HG03025 (cell line): Measurements from ENCODE around the gene FAR2.
"Not testable (repeated sequence)": the region's sequence is repeated elsewhere in the genome, so short reads cannot be mapped to it uniquely, and the experiment has no call there.

Experiments
- ATAC-seq: cut with Tn5 transposase; IDR thresholded peaks from one replicate; pipeline ENCODE4 v1.9.1; 2021; ENCODE audit warnings: mild to moderate bottlenecking, moderate library complexity; ENCODE audit not compliant: unreplicated experiment, low FRiP score

Gene FAR2

DNA sequence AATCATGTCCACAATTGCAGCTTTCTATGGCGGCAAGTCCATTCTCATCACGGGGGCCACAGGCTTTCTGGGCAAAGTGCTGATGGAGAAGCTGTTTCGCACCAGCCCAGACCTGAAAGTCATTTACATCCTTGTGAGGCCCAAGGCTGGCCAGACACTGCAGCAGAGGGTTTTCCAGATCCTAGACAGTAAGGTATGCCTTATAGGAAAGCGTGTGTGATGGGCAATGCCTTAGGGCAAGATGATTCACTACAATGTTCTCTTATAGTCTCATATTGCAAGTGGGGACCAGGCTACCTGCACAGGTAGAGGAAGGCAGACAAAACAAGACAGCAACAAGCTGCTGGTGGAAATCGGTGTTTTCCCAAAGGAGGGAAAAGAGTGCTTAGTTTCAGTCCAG, 121.4 kb downstream of the FAR2 start:
- no peak for ATAC-seq

DNA sequence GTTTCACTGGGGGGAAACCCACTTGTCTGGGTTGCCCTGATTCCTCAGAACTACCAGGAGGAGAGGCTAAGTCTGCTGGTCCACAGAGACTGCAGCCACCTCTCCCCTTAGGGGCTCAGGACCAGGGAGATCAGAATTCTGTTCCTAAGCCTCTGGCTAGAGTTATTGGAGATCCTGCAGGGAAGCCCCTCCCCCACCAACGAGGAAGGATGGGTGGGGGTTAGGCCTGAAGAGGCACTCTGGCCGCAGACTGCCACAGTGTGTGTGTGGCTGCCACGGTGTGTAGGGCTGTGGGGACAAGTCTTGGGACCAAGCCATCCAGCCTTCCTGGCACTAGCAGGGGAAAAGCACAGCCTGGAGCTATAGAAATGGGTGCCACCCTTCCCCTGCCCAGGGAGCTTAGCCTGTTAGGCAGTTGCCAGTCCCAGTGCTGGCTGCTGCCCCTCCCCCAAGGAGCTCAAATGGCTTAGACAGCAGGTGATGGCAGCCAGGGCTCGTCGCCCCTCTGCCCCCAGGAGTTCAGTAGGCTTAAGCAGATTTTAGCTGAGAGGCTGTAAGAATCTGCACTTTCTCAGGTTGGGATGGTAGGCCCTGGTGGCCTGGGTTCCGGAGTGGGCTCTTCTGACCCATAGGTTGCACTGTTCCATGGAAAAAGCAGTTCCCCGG, 124.2 kb downstream of the FAR2 start:
- ATAC-seq = no peak

DNA sequence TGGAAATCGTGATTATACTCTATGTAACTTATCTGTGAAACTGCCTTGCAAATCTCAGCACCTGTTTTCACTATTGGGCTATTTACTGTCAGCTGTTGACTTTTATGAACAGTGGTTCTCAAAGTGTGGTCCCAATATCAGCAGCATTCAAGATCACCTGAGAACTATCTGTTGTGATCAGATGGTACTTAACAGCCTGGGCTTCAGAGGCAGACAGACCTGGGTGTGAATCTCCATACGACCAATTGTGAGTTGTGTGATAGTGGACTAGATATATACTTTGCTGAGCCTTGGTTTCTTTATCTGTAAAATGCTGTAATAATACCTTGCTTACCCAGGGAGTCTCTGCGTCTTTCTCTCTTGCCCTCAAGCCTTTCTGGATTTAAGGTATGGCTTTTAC, 126.8 kb downstream of the FAR2 start:
- no peak for ATAC-seq

DNA sequence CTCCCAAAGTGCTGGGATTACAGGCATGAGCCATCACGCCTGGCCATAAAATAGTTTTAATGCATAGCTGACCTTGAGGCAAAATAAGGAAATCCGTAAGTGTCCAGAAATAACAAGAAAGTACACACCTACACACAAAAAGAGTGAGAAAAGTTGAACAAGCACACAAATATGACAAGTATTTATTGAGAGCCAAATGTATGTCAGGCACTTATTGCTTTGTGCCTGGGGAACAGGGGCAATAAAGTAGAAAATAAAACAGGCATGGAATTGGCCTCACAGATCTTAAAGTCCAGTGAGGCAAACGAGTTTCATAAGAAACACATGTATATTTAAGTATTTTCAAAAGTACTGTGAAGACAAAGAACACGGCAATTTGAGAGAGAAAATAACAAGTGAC, 128.2 kb downstream of the FAR2 start:
- no peak for ATAC-seq

DNA sequence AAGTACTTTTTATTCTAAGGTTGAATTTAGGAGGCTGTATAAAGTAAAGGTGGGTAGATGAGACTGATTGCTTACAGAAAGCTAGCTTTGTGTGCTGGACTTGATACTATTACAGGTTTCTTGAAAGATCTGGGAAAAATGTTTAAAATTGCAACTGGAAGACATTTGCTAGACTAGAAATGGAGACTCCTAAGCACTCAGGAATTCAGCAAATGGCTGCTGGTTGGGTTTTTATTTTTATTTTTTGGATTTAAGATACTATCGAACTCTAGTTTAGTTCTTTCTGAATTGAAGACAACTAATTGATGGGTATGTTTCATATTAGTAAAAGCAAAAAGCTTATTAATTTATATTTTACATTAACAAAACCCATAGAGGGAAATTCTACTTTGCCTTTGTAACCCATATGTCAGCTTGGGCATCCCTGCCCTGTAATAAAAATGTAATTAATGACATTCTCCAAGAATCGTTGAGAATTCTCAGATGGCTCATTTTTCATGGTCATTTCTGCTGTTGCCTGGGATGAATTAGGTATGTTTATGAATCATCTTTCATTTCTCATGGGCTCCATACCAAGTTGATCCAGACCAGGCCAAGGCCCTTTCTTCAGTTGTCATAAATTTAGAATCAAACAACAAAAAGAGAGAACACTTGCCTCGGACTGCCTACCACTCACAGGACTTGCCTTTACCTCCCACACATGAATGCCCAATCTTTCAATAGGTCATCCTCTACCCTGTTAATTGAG, 129.8 kb downstream of the FAR2 start:
- no peak for ATAC-seq

DNA sequence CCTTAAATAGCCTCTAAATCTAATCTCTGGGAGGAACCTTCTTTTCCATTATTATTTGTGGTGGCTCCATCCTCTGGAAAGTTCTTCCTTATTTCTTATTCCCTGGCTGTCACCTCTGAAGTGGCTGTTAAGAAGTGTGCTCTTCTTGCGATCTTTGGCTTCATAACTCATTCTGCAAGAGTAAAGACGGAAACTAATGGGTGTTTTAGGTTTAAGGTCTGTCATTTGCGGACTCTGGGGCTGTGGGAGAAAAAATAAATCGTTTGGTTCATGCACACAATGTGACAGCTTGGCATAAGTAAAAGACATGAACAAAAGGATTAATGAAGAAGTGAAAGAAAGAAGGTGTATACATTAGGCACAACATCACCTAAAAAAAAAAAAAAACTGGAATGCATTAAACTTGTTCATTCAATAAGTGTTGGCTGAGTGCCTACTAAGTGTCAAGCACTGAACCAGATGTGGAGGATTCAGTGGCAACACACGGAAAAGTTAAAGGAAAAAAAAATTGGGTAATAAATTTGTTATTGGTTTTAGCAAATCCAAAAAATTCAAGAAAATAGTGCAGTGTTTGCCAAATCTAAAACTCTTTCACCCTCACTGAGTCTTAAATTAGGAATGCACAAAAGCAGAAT, 132.4 kb downstream of the FAR2 start:
- ATAC-seq = no peak

DNA sequence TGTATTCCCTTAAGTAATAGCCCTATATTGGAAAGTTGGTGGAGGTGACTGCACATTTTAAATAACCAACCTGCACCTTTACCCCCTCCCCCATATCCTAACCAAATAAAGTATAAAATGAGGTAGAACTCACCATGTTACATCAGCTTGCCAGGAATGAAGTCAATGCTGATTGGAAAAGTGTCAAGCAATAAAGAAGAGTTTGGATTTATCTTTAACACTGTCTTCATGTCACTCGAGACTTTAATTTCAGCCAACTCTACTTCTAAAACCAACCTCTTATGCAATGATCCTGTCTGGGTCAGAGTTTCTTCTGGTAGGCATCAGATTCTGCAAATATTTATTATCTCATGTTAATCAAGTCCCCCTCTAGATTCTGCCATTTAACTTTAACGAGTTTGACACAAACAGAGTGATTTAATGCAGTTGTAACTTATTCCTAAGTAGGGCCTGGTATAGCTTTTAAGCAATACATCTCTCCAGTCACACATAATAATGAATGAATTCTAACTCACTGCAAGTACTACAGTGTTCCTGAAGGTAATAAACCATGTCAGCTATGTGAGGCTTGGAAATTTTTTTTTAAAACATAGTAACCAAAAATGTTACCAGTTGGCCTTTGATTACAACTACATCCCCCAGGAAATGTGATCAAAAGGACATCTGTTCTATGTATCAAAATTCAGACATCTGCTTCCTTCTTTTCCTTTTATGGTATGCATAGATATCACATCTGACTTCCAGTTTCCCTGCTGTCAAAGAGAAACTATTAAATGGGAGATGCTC, 133.1 kb downstream of the FAR2 start:
- no peak for ATAC-seq

DNA sequence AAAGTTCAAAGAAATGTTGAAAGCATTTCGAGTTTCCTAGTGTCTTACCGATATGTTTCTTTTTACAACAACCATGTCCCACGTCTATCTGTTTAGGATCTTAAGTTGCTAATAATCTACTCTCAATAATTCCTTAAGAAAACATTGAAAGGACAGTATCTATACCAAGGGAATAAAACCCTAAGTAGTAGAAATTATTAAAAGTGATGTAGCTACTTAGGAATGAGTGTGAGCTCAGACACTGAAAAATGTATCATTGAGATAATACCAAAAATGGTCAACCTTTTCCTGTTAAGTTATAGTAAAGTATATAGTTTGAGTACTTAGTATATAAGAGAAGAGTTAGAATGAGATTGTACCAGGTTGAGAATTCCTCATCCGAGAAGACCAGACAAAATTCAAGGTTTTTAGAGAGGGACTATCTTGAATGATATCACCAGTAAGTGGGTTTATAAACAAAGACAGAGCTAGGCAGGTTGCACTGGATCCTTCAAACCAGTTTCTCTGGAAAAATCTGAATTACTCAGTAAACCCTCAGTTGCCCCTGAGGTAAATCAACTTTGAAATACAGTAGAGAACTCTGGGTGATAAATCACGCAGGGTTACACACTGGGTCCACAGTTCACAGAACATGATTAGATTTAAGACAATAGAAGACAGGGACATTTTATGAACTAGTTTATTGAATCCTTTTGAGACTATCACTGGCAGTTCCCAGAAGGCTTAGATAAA, 135.1 kb downstream of the FAR2 start:
- ATAC-seq = no peak

DNA sequence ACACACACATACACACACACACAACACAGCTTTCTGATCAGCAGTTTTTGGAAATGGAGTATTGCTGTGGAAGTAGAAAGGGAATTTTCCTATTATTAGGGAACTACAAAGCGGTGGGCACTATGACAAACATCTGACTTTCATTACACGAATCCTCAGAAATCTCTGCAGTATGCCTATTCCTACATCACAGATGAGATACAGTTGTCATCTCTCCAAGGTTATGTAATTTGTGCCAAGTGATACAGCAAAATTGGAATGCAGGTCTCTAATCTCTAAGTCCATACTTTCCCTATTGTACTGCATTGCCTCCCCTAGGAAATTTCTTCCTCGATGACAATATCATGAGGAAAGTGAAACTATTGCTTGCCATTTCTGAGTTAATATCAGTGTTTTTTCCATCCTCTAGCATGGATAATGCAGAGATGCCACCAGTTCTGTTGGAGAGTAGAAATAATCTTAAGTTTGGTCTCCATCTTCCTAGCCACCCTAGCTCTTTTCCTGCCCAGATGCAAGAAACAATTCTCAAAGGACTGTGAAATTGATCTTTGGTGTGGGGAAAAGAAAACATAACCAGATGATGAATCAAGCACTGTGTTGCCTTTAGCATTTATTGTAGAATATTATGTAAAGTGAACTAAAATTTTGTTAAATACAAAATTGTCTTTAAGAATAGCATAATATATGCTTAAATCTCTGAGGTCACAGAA, 137.2 kb downstream of the FAR2 start:
- ATAC-seq = no peak

DNA sequence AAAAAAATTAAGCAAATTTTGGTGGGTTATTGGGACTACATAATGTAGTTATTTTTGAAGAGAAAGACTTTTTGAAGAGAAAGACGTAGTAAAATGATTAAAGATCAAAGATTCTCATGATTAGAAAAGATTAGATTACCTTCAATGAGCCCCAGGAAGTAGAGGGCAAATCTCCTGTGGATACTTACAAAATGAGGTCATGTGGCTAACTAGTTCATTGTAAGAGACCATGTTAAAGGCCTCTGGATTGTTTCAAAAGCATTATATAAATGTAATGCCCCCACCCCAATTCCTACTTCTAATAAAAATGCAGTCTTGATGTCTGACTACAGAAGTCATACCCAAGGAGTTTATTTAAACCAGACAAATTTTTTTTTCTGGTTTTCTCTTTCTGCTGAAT, 138.5 kb downstream of the FAR2 start:
- no peak for ATAC-seq

DNA sequence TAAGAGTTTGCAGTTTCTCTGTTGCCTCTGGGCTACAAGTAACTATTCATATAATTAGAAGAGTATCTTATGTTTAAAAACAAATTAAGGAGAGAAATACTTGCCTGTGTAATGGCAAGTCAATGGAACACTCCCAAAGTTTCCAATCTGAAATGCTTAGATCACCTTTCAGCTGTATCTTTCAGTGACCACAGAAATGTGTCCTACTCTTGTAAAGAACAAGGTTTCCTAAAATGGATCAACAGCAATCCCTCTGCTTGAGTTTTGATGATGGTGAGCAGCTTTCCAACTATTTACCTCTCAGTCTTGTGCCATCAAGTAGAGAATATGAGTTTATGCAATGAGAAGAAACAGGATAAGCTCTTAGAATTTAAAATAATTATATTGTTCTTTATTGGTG, 139.0 kb downstream of the FAR2 start:
- no peak for ATAC-seq

DNA sequence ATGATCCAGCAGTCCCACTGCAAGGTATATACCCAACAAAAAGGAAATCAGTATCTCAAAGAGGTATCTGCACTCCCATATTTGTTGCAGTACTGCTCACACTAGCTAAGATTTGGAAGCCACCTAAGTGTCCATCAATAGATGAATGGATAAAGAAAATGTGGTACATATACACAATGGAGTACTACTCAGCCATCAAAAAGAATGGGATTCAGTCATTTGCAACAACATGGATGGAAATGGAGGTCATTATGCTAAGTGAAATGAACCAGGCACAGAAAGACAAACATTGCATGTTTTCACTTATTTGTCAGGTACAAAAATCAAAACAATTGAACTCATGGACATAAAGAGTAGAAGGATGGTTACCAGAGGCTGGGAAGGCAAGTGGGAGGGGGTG, 141.4 kb downstream of the FAR2 start:
- ATAC-seq = not testable (repeated sequence)

DNA sequence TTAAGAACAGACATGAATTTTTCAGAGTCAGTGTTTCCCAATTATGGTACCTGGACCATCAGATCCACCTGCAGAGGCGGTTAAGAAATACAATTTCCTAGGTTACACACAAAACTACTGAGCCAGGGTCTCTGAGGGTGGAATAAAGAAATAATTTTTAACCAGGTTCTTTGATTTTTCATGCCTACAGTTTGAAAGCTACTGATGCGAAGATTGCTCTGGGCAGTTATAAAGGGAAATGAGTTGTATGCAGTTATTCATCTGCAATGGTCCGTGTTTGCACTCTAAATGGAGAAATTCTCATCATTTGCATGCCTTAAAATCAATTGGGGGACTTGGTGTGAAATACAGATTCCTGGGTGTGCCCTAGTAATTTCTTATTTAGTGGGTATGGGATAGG, 142.1 kb downstream of the FAR2 start:
- ATAC-seq = no peak

DNA sequence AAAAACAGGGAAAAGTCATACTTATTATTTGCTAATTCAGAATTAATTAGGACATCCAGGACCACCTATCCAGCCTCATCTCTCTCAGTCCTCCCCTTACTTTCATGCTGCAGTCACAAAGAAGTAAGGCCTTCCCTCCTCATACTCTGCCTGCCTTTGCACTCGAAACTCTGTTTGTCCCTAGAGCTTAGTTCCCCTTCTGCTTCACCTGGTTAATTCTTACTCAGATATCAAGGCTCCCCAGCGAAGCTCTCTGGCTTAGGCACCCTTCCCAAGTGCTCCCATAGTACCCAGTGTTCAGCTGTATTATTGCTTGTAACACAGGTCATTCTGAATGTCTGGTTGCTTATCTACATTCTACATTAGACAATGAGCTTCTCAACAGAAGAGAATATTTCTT, 150.6 kb downstream of the FAR2 start:
- no peak for ATAC-seq

DNA sequence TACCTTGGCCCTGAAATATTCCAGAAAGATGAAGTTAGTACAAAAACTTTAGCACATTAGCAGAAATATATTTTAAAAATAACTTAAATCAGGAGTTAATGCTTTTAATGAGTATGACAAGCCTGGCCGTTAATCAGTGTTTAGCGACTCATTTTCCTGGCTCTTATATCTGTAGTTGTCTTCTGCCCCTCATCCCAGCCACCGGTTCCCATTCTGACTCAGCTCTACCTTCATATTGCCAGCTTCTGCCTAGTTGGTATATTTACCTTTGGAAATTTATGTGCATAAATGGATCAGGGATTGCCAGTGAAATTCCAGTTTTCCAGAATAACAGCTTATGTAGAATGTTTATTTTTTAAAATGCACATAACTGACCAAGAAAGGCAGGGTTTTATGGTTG, 152.0 kb downstream of the FAR2 start:
- ATAC-seq = no peak

DNA sequence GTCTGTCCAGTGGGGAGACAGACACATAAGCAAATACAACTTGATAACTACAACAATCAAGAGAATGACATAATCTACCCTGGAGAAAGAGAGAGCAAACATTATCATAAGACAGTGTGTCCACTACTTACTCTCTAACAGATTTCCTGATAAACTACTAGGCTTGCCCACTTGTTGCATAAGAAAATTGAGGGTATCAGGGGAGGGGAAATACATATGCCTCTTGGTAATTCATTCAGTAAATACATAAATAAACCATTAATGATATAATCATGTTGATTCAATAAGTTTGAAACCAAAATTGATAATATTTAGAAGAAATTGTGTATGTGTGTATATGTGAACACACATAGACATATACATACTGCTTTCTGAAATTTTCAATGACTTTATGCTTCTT, 155.3 kb downstream of the FAR2 start:
- ATAC-seq = no peak

DNA sequence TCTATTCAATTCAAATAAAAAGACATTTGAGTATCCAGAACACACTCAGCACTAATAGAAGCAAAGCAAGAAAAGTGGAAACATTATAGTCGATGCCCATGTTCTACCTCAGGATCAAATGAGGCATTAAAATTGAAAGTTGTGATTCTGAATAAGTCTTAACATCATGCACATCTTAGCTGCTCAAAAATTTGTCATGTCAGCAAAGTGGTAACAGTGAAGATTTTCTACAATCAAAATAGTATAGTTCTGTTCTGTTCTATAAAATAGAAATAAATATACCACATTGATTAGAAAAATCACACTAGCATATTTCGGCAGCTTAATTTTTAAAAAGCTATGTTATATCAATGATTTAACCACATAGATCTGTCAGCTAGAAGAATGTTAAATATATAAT, 157.2 kb downstream of the FAR2 start:
- ATAC-seq = no peak

DNA sequence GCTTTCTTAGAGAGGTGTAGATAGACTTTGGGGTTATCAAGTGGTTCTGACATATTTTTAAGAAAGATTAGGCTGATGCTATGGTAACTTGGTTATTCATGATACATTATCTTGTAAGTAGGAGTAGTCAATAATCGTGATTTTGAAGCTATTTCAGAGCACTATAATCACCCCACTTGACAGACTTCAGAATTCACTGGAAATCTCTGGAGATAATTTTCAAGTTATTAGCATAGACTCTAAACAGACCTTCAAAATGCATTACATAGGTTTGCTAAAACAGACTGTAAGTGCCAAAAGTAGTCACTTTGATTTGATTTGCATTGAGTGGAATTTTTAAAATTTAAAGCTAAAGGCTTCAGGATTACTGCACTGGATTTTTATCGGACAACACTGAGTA, 157.6 kb downstream of the FAR2 start:
- ATAC-seq = no peak

DNA sequence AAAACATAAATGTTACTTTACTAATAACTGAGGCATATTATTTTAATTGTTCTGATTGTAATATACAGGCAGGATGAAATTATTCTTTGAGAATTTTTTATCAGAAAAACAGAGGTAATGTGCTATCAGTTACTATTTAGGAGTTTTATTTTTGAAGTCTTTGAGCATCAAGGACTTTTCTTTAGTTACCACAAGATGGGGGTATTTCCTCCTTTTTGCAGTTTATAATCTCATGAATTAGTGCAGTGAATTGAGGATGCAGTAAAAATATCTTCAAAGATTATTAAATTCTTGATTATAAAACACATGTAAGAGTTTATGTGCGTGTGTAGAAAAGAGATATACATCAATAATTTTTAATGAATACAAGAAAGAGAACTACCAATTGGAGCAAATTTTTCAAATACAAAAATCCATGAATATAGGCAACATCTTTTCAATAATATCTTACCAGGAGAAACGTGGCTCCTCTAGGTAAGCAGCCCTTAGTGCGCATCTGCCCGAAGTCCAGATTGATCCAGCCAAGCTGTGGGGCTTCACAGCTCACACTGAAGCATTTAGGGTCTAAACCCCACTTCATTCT, 160.3 kb downstream of the FAR2 start:
- ATAC-seq = no peak

DNA sequence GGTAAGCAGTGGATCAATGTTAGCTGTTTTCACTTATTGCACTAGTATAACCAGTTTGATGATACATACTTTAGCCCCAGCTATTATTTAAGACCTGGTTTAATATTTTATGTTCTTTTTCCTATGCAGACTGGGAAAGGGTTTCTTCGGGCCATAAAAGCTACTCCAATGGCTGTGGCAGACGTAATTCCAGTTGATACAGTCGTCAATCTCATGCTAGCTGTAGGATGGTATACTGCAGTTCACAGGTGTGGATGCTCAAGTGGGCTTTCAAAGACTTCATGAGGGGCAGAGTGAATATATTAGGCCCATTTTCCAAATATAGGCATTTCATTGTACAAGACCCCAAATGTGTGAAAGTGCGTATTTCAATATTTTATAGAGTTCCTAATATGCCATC, 161.8 kb downstream of the FAR2 start:
- no peak for ATAC-seq
